OCI-M1 (cell line): ENCODE measurements around the gene CFAP54.
"Not testable (repeated sequence)": the region's sequence is repeated elsewhere in the genome, so short reads cannot be mapped to it uniquely, and the experiment has no call there.

ENCODE experiments used
- DNase-seq: peaks from one replicate; lab custom pipeline; 2025; lab: John Stamatoyannopoulos, UW

CFAP54 gene

DNA sequence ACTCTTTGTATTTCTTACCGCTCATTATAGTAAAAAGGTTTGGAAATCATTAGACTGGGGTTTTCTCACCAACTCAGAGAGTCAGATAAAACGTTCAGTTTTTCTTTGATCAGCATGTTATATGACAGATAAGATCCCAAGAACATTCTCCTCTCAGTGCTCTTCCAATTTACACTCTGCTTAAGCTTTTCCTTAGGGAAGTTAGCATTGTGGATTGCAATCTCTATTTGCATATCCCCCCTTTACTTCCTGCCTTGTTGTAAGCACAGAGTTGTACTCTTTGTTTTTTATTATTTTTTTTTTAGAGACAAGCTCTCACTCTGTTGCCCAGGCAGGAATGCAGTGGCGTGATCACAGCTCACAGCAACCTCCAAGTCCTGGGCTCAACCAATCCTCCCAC is 11.4 kb upstream of the CFAP54 start:
- no peak for DNase-seq

DNA sequence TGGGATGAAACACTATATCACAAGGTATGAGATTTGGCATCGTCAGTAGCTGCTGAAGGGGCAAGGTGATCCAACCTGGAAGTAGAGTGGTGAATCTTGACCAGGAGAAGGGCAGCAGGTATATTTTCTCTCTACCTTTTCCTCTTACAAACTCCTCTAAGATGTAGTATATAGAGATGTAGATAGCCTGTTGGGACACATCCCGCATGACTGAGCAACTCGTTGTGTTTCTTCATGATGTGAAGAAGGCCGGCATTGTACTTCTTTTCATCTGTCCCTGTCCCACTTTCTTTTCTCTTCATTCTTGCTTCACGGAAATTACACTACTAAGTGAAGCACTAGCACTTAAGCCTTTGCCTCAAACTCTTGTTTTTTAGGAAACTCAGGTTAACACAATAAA is 7.3 kb upstream of the CFAP54 start:
- no peak for DNase-seq

GRCh38 chr12:96483116-96483515 is 6.3 kb upstream of the CFAP54 start:
- DNase-seq: no peak

- DNase-seq: no peak
Measured at GRCh38 chr12:96486751-96487613, 2.4 kb upstream of the CFAP54 start.

- DNase-seq: no peak
Measured at GRCh38 chr12:96487634-96488033, 1.7 kb upstream of the CFAP54 start.

DNA sequence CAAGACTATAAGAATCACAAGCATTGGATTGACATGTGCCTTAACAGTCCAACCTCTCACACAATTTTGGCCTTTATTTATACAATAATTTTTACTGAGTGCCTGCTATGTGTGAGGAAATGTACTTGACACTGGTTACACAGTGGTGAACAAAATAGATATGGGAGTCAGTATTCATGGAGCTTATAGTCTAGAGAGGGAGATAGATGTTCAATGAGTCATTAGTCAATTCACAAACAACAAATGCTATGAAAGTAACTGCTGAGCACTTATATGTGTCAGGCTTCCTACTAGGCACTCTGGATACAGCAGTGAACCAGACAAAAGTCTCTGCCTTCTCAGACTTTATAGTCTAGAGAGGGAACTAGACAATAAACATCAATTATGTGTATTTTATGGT is 3.7 kb downstream of the CFAP54 start:
- no peak for DNase-seq

DNA sequence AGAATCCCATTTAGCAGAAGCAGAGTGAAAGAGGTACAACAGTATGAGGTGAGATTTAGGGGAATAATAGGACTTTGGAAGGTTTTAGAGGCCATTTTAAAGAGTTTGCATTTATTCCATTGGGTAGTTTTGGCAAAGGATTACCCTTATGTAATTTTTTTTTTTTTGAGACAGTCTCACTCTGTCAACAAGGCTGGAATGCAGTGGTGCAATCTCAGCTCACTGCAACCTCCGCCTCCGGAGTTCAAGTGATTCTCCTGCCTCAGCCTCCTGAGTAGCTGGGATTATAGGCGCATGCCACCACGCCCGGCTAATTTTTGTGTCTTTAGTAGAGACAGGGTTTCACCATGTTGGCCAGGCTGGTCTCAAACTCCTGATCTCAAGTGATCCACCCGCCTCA is 4.8 kb downstream of the CFAP54 start:
- DNase-seq: not testable (repeated sequence)

- no peak for DNase-seq
Measured at GRCh38 chr12:96495155-96495554, 5.8 kb downstream of the CFAP54 start.

DNA sequence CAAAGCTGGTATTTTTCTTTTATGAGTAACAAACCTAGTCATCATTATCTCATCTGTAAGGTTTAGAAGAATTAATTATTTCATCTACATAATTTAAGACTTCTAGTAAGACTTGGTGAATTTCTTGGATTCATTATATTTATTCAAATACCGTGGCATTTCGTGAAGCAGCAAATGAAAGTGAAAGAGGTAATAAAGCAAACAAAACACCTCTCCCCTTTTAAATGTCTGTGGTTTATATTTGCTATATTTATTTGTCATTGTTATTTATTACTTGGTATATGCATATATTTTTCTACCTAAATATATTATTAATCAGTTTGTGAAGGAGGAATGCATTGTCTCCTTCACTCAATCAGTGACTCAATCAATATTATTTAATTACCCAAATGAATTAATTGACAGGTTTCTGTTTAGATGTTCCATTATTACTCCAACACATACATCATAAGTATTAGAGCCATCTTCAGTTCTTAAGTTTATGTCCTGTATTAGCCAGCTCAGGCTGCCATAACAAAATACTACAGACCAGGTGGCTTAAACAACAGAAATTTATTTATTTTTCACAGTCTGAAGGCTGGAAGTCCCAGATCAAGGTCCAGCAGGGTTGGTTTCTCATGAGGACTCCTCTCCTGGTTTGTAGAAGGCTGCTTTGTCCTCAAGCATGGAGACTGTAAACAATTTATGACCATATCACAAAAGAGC is 6.6 kb downstream of the CFAP54 start:
- peak; percentile 29 for DNase-seq

DNA sequence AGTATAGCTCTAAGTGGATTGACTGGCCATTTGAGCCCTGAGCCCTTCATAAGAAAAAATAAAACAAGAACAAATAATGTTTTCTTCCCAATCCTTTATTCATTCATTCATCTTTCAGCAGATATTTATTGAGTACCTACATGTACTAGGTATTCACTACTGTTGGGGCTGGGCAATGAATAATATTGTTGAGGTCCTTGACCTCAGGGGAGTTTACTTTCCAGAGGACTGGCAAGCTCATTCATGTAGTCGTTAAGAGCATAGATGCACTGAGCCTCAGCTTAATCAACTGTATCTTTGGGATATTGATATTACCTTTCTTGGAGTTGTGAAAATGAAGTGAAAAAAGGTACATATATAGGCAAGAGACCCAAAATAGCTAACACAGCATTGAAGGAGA is 7.6 kb downstream of the CFAP54 start:
- DNase-seq: no peak

DNA sequence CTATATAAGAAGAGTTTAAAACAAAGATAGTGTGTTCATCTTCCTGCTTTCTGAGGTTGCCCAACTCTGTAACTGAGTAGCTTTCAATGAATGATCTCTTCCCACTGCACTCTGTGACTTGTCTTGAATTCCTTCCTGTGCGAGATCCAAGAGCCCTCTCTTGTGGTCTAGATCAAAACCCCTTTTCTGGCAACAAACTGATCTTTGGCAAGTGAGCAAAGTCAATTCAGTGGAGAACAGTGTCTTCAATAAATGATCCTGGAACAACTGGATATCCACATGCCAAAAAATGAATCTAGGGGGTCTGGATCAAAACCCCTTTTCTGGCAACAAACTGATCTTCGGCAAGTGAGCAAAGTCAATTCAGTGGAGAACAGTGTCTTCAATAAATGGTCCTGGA is 8.5 kb downstream of the CFAP54 start:
- no peak for DNase-seq

DNA sequence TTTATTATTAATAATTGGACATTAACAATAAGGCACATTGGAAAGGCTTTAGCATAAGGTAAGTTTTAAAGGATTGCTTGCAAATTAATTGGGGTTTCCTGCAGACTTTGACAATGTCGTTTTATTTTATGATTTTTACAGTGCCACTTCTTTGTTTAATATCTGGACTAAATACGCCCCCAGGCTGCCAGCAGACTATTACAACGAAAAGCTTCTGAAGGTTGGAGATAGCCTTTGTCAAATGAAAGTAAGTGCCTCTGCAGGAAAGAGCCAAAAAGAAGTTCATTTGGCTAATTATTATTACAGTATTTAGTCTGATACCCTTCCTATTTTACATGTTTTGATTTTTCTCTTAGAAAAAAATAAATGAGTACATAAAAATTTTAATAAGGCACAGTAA is 11.3 kb downstream of the CFAP54 start:
- peak; percentile 39 for DNase-seq

- peak; percentile 63 for DNase-seq
Measured at GRCh38 chr12:96501133-96501761, 11.9 kb downstream of the CFAP54 start.

DNA sequence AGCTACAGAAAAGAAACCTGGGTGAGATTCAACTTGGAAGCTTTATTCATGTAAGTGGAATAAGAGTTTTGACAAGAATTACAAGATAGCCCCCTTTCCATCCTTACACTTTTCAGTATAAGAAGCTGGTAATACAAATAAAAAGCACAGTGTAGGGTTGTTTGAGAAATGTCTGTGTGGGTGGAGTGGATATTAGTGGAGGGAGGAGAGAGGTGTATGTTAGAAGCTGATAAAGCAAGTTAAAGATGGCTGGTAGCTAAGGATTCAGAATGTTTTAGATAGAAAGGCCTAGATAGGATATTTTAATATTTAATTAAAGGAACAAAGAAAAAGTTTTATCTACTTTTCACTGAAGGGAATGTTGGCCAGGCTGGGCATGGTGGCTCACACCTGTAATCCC is 12.5 kb downstream of the CFAP54 start:
- DNase-seq: no peak

- peak; percentile 7 for DNase-seq
Measured at GRCh38 chr12:96502477-96502876, 13.1 kb downstream of the CFAP54 start.

DNA sequence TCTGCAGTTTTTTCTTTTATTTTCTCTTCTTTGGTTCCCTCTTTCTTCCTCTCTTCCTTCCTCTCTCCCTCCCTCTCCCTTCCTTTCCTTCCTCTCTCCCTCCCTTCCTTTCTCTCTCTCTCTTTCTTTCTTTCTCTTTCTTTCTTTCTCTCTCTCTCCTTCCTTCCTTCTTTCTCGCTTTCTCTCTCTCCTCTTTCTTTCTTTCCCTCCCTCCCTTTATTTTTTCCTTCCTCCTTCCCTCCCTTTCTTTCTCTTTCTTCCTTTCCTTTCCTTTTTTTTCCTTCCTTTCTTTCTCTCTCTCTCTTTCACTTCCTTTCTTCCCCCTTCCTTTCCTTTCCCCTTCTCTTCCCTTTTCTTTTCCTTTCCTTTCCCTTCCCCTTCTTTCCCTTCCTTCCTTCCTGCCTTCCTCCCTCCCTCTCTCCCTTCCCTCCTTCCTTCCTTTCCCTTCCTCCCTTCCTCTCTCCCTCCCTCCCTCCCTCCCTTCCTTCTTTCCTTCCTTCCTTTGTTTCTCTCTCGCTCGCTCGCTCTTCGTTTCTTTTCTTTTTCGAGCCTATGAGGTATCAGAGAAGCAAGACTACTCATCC is 13.7 kb downstream of the CFAP54 start:
- DNase-seq: no peak

DNA sequence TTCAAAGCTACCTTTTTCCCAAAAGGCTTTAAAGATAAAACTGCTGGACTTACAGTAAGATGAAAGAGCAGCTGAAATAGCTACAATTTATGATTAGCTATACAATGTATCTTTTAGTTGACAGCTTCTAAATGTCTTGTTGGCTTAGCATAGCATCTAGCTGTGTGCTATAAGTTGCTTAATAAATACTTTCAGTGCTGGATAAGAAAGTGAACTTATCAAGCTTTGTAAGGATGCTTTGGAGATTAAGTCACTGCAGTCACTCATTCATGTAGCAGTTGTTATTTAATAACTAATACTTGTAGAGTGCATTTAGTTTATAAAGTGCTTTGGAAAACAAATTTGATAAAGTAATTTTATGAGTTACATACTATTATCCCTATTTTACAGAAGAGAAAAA is 14.6 kb downstream of the CFAP54 start:
- no peak for DNase-seq

DNA sequence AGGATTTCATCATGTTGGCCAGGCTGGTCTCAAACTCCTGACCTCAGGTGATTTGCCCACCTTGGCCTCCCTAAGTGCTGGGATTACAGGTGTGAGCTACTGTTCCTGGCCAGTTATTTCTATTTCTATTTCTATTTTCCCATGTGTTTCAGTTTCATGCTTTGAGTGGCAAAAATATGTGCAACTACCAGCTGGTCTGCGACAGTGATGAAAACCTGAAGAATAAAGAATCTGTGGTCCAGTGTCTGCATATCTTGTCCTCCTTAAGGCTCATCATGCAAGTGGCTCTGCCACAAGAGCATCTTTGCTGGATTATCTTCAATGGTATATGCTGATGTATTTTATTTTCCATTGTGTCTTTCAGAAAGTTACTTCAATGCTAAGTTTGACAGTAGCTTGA is 17.4 kb downstream of the CFAP54 start:
- no peak for DNase-seq

GRCh38 chr12:96510306-96510764 is 21.0 kb downstream of the CFAP54 start:
- DNase-seq: no peak

GRCh38 chr12:96513166-96513565 is 23.8 kb downstream of the CFAP54 start:
- DNase-seq: no peak

GRCh38 chr12:96513681-96514080 is 24.3 kb downstream of the CFAP54 start:
- no peak for DNase-seq

GRCh38 chr12:96514328-96514727 is 25.0 kb downstream of the CFAP54 start:
- no peak for DNase-seq
